HepG2 (cell line): Measurements from ENCODE around the gene RMI2. TPM values are rescaled to one million over a fixed set of nuclear protein-coding genes. Genes with fewer than 3 reads are reported as not detected.

Experiments used
- AGO1 ChIP-seq: fragments of 200-400 bp; formaldehyde crosslinking; IDR thresholded peaks from 2 replicates; pipeline ENCODE4 v1.6.1; 2017; ENCODE audit warnings: mild to moderate bottlenecking, low read depth, low read length, moderate library complexity; ENCODE audit not compliant: poor library complexity, severe bottlenecking
- DPF2 ChIP-seq: sonication (generic); formaldehyde crosslinking; IDR thresholded peaks from 2 replicates; pipeline ENCODE4 v1.4.0; 2020; ENCODE audit warnings: mild to moderate bottlenecking, low read depth, missing genetic modification reagents, borderline replicate concordance
- HNRNPLL ChIP-seq: fragments of 200-400 bp; formaldehyde crosslinking; IDR thresholded peaks from 2 replicates; pipeline ENCODE4 v1.6.1; 2017; ENCODE audit warnings: mild to moderate bottlenecking, low read depth, low read length; ENCODE audit not compliant: poor library complexity, severe bottlenecking
- JUND ChIP-seq: sonication (generic); formaldehyde crosslinking; IDR thresholded peaks from 2 replicates; pipeline ENCODE4 v1.8.0; 2022; ENCODE audit warnings: mild to moderate bottlenecking, missing genetic modification reagents
- PHF8 ChIP-seq: sonication (generic); formaldehyde crosslinking; IDR thresholded peaks from 2 replicates; pipeline ENCODE4 v1.5.0; 2020; ENCODE audit warnings: missing genetic modification reagents
- RBM22 ChIP-seq: fragments of 200-400 bp; formaldehyde crosslinking; optimal IDR thresholded peaks from 2 replicates; pipeline ENCODE3; 2017; ENCODE audit warnings: mild to moderate bottlenecking, low read length, moderate library complexity
- REL ChIP-seq: sonication (generic); formaldehyde crosslinking; conservative IDR thresholded peaks from 2 replicates; pipeline ENCODE4 v1.8.0; 2022; ENCODE audit warnings: mild to moderate bottlenecking, missing genetic modification reagents, moderate library complexity
- SRSF4 ChIP-seq: fragments of 200-400 bp; formaldehyde crosslinking; IDR thresholded peaks from one replicate; pipeline ENCODE4 v1.6.1; 2018; ENCODE audit warnings: mild to moderate bottlenecking, low read depth, low read length, moderate library complexity; ENCODE audit not compliant: poor library complexity, severe bottlenecking
- TFE3 ChIP-seq: IDR thresholded peaks from 2 replicates; pipeline ENCODE4 v1.6.1; 2016
- ZNF331 ChIP-seq: sonication (generic); formaldehyde crosslinking; IDR thresholded peaks from 2 replicates; pipeline ENCODE4 v1.4.0; 2020; ENCODE audit warnings: missing genetic modification reagents
- ZNF343 ChIP-seq: sonication (generic); formaldehyde crosslinking; IDR thresholded peaks from 2 replicates; pipeline ENCODE4 v1.4.0; 2020; ENCODE audit warnings: mild to moderate bottlenecking, missing genetic modification reagents
- ZNF44 ChIP-seq: sonication (generic); formaldehyde crosslinking; IDR thresholded peaks from 2 replicates; pipeline ENCODE4 v1.5.1; 2020; ENCODE audit warnings: mild to moderate bottlenecking, missing genetic modification reagents
- ZNF660 ChIP-seq: sonication (generic); formaldehyde crosslinking; IDR thresholded peaks from 2 replicates; pipeline ENCODE4 v1.5.1; 2020; ENCODE audit warnings: mild to moderate bottlenecking, low read depth, missing genetic modification reagents, borderline replicate concordance
- ZNF83 ChIP-seq: sonication (generic); formaldehyde crosslinking; IDR thresholded peaks from 2 replicates; pipeline ENCODE4 v1.4.0; 2020; ENCODE audit warnings: missing genetic modification reagents, mild to moderate bottlenecking, borderline replicate concordance
- polyA plus RNA-seq, 8 experiments: library from polyadenylated mRNA; depleted of rRNA in 3 of 8; stranded (reverse) in 7 of 8; unstranded in 1 of 8; fragments of >200 nt; fragmentation: Illumina TruSeq in 4 of 8; extraction: Trizol in 4 of 8; gene quantifications; 2 replicates each; pipeline versions ENCODE4 v1.2.1 to v1.2.3, GENCODE V29; 2011 to 2016; ENCODE audit warnings: low read depth in 4 of 8, missing spikeins in 1 of 8, mixed read lengths in 1 of 8; ENCODE audit not compliant: insufficient read depth in 1 of 8
- total RNA-seq, 5 experiments: library from RNA; depleted of rRNA; stranded (reverse); fragments of >200 nt; fragmentation: Illumina TruSeq; extraction: Trizol; gene quantifications; 2 replicates each; pipeline ENCODE4 v1.2.3, GENCODE V29; 2016; ENCODE audit warnings: low read depth in 1 of 5
- TF ChIP-seq, protein P1 (sequence below): IDR thresholded peaks from 2 replicates; pipeline ENCODE4 v1.4.0; 2020; ENCODE audit warnings: mild to moderate bottlenecking, missing genetic modification reagents
- TF ChIP-seq, protein P2 (sequence below): sonication (generic); formaldehyde crosslinking; IDR thresholded peaks from 2 replicates; pipeline ENCODE4 v1.5.1; 2020; ENCODE audit warnings: mild to moderate bottlenecking, missing genetic modification reagents, moderate library complexity
- TF ChIP-seq, protein P3 (sequence below): sonication (generic); formaldehyde crosslinking; conservative IDR thresholded peaks from 2 replicates; pipeline ENCODE4 v1.8.0; 2022; ENCODE audit warnings: mild to moderate bottlenecking, moderate library complexity, missing genetic modification reagents

The RMI2 gene
- total and polyA plus RNA-seq, 2 of the 13 experiments (the other 11 are each of a cell fraction or from before 2014, with no cell fraction given) = 24.5 to 55.7 TPM

DNA sequence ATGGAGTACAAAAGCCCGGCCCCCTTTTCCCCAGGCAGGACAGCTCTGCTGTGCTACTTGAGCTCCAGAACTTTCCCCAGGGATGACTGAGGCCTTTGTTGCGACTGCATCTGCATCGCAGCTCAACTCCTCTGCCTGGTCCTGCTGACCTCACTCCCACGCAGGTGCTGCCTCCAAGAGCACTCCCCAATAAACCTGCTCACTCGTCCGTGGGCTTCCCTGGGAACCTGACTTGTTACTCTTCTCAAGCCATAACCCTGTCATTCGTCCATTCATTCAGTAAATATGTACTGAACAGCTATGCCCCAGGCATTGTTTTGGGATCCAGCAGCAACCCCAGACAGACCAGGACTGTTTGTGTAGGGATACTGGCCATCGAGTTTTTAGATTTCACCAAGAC is 11.6 kb upstream of the RMI2 start (continued):
- peak; percentile 34 for TF ChIP-seq AGO1
- no peak for TF ChIP-seq TFE3 (CRISPR knock-in tag)
- TF ChIP-seq PHF8 (CRISPR knock-in tag) = no peak
- TF ChIP-seq JUND (CRISPR knock-in tag) = no peak
- TF ChIP-seq, protein P1, sequence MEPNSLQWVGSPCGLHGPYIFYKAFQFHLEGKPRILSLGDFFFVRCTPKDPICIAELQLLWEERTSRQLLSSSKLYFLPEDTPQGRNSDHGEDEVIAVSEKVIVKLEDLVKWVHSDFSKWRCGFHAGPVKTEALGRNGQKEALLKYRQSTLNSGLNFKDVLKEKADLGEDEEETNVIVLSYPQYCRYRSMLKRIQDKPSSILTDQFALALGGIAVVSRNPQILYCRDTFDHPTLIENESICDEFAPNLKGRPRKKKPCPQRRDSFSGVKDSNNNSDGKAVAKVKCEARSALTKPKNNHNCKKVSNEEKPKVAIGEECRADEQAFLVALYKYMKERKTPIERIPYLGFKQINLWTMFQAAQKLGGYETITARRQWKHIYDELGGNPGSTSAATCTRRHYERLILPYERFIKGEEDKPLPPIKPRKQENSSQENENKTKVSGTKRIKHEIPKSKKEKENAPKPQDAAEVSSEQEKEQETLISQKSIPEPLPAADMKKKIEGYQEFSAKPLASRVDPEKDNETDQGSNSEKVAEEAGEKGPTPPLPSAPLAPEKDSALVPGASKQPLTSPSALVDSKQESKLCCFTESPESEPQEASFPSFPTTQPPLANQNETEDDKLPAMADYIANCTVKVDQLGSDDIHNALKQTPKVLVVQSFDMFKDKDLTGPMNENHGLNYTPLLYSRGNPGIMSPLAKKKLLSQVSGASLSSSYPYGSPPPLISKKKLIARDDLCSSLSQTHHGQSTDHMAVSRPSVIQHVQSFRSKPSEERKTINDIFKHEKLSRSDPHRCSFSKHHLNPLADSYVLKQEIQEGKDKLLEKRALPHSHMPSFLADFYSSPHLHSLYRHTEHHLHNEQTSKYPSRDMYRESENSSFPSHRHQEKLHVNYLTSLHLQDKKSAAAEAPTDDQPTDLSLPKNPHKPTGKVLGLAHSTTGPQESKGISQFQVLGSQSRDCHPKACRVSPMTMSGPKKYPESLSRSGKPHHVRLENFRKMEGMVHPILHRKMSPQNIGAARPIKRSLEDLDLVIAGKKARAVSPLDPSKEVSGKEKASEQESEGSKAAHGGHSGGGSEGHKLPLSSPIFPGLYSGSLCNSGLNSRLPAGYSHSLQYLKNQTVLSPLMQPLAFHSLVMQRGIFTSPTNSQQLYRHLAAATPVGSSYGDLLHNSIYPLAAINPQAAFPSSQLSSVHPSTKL (CRISPR knock-in tag) = no peak
- no peak for TF ChIP-seq RBM22
- no peak for TF ChIP-seq ZNF44 (CRISPR knock-in tag)
- no peak for TF ChIP-seq HNRNPLL
- TF ChIP-seq SRSF4 = no peak
- TF ChIP-seq, protein P2, sequence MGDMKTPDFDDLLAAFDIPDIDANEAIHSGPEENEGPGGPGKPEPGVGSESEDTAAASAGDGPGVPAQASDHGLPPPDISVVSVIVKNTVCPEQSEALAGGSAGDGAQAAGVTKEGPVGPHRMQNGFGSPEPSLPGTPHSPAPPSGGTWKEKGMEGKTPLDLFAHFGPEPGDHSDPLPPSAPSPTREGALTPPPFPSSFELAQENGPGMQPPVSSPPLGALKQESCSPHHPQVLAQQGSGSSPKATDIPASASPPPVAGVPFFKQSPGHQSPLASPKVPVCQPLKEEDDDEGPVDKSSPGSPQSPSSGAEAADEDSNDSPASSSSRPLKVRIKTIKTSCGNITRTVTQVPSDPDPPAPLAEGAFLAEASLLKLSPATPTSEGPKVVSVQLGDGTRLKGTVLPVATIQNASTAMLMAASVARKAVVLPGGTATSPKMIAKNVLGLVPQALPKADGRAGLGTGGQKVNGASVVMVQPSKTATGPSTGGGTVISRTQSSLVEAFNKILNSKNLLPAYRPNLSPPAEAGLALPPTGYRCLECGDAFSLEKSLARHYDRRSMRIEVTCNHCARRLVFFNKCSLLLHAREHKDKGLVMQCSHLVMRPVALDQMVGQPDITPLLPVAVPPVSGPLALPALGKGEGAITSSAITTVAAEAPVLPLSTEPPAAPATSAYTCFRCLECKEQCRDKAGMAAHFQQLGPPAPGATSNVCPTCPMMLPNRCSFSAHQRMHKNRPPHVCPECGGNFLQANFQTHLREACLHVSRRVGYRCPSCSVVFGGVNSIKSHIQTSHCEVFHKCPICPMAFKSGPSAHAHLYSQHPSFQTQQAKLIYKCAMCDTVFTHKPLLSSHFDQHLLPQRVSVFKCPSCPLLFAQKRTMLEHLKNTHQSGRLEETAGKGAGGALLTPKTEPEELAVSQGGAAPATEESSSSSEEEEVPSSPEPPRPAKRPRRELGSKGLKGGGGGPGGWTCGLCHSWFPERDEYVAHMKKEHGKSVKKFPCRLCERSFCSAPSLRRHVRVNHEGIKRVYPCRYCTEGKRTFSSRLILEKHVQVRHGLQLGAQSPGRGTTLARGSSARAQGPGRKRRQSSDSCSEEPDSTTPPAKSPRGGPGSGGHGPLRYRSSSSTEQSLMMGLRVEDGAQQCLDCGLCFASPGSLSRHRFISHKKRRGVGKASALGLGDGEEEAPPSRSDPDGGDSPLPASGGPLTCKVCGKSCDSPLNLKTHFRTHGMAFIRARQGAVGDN (CRISPR knock-in tag) = peak; percentile 66
- TF ChIP-seq ZNF331 = no peak
- 0 out of 2 replicates have a peak, but pooled peaks have one; percentile 47 for TF ChIP-seq ZNF343 (CRISPR knock-in tag)
- TF ChIP-seq, protein P3, sequence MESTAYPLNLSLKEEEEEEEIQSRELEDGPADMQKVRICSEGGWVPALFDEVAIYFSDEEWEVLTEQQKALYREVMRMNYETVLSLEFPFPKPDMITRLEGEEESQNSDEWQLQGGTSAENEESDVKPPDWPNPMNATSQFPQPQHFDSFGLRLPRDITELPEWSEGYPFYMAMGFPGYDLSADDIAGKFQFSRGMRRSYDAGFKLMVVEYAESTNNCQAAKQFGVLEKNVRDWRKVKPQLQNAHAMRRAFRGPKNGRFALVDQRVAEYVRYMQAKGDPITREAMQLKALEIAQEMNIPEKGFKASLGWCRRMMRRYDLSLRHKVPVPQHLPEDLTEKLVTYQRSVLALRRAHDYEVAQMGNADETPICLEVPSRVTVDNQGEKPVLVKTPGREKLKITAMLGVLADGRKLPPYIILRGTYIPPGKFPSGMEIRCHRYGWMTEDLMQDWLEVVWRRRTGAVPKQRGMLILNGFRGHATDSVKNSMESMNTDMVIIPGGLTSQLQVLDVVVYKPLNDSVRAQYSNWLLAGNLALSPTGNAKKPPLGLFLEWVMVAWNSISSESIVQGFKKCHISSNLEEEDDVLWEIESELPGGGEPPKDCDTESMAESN (CRISPR knock-in tag) = no peak
- TF ChIP-seq REL (CRISPR knock-in tag) = no peak
- no peak for TF ChIP-seq DPF2 (CRISPR knock-in tag)
- no peak for TF ChIP-seq ZNF660 (CRISPR knock-in tag)
- no peak for TF ChIP-seq ZNF83 (CRISPR knock-in tag)
